Activated CD4-positive, alpha-beta T cell treated with anti-CD3 and anti-CD28 coated beads for 1 hour (primary cell): ENCODE data around the gene GOLGA8G.
"Not testable (repeated sequence)": the region's sequence is repeated elsewhere in the genome, so short reads cannot be mapped to it uniquely, and the experiment has no call there.

ENCODE experiments used
- DNase-seq: peaks from one replicate; pipeline ENCODE4 v3.0.0-alpha.2; 2020

The GOLGA8G gene, protein sequence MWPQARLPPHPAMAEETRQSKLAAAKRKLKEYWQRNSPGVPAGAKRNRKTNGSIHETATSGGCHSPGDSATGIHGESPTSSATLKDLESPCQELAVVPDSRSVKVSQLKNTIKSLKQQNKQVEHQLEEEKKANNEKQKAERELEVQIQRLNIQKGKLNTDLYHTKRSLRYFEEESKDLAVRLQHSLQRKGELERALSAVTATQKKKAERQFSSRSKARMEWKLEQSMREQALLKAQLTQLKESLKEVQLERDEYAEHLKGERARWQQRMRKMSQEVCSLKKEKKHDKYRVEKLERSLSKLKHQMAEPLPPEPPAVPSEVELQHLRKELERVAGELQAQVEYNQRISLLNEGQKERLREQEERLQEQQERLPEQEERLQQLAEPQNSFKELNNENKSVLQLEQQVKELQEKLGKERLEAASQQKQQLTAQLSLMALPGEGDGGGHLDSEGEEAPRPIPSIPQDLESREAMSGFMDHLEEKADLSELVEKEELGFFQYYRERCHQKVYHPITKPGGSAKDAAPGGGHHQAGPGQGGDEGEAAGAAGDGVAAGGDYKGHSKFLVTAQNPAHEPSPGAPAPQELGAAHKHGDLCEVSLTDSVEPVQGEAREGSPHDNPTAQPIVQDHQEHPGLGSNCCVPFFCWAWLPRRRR

DNA sequence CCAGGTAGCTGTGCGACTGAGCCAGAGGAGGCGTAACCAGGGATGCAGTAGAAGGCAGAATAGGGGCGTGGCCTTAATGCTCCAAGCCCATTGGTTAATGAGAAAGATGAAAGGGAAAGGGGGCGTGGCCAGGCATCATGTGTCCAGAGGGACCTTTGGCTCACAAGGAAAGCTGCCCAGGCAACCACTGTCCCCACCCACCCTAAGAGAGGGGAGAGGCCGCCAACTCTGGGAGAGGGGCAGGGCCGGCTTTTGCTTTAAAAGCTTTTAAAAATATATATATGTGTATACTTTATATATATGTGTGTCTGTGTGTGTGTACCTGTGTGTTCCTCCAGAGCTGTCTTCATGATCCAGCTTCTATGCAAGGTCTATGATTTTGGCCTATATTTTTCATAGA is at the start of gene GOLGA8G:
Gene GOLGA8G, minus strand, starts transcription at position 18 of the 400 bp plus-strand sequence. CDS start 62 bp downstream, outside the sequence.
- DNase-seq: not testable (repeated sequence)

DNA sequence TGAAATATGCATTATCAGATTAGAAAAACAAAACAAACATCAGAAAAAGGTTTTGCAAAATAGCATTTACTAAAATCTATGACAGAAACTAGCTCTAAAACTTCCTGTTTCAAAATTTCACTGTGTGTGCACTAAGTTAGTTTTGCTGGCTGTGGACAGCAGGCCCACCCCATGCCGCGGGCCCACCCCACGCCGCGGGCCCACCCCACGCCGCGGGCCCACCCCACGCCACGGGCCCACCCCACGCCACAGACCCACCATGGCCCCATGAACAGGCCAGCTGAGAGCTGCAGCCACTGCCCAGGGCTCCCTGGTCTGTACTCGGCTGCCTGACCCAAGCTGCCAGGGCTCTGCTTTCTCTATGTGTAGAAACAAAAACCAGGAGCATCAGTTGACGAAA is 40.6 kb upstream of the GOLGA8G start:
- DNase-seq: not testable (repeated sequence)

DNA sequence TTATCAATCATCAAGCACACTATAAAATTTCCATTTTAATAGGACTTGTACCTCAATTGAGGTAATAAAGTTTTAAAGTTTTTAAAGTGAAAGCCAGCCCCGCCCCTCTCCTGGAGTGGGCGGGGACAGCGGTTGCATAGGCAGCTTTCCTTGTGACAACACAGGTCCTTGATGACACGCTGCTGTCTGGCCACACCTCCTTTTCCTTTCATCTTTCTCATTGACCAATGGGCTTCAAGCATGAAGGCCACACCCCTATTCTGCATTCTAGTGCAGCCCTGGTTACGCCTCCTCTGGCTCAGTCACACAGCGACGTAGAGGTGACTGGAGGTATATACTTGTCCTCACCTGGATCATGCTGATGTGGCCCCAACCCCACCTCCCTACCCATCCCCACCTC is 20.5 kb upstream of the GOLGA8G start, which contains the start of gene GOLGA6L25:
Gene GOLGA6L25, plus strand, starts transcription at position 301 of the 400 bp plus-strand sequence. Its CDS starts 61 bp downstream, at position 362.
- DNase-seq: not testable (repeated sequence)

DNA sequence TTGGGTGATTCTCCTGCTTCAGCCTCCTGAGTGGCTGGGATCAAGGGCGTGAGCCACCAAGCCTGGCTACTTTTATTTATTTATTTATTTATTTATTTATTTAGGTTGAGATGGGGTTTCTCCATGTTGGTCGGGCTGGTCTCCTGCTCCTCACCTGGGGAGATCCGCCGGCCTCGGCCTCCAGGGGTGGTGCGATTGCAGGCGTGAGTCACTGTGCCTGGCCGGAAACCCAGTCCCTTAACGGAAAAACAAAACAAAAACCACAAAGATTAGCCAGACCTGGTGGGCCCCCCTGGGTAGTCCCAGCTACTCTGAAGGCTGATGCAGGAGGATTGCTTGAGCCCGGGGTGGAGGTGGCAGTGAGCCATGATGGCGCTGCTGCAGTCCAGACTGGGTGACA is 17.6 kb downstream of the GOLGA8G start:
- DNase-seq: not testable (repeated sequence)

DNA sequence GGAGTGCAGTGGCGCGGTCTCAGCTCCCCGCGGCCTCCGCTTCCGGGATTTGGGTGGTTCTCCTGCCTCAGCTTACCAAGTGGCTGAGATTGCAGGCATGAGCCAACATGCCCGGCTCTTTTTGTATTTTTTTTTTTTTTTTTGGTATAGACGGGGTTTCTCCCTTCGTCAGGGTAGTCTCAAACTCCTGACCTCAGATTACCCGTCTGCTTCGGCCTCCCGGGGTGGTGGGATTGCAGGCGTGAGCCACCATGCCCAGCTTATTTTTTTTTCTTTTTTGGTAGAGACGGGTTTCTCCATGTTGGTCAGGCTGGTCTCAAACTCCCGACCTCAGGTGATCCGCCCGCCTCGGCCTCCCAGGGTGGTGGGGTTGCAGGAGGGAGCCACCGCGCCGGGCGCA is 18.6 kb downstream of the GOLGA8G start:
- DNase-seq: not testable (repeated sequence)

DNA sequence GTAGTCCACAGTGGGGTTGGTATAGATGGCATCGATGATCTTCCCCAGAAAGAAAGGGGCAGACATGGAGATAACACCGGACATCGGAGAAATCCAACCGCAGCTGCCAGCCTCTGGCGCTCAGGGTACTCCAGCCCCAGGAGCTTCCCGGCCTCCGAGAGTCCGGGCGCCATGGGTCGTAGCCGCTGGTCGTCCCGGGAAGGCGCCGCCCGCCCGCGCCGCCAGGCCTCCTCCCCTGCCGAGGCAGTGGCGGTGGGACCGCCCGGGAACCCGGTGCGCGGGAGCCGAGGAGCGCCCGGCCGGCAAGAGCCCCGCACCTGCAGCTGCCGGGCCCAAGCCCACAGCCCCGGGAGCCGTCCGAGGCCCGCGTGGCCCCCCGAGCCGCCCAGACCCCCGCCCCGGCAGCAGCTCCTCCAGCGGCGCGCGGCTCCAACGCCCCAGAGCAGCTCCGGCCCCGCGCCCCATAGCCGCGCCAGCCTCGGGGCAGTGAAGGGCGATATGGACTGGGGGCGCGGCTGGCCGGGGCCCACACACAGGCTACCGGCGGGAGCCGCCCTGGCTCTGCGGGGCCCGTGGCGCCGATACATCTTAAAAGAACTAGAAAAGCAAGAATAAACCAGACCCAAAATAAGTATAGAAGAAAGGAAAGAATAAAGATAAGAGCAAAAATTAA is 24.4 kb downstream of the GOLGA8G start:
- DNase-seq: not testable (repeated sequence)

DNA sequence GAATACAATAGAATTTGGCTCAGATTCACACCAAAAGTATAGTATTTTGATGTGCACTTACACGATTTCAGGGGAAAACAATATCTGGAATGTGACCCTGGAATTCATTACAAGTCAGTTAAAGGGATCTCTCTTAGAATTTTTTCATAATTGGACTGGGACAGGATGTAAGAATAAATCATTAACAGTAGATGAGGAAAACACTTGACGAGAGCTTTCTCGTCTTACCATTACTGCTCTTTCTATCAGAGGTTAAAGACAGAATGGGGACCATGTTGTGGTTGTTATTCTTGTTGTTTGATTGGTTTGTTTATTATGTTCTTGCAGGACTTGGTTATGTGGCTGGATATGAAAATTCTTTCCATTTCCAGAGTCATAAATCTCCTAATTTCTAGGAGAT is 51.4 kb downstream of the GOLGA8G start:
- DNase-seq: not testable (repeated sequence)
